ENCODE results near the gene PPP1R17.

DNA sequence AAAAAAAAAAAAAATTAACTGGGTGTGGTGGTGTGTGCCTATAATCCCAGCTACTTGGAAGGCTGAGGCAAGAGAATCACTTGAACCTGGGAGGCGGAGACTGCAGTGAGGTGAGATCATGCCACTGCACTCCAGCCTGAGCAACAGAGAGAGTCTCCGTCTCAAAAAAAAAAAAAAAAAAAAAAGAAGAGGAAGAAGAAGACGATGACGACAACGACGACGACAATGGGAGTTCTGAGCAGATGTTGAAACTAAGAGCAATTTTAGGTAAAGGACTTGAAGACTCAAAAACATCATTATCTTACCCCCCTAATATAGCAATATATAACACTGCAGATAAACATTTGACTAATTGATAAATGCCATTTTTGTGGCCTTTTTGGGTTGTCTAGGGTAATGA lies 39.5 kb upstream of the PPP1R17 start:
- TF ChIP-seq EZH2 (IDR thresholded peaks at IDR 0.05; ENCODE audit: insufficient read depth, poor library complexity, severe bottlenecking) (no peak), EZH2phosphoT487 (IDR thresholded peaks at IDR 0.05; ENCODE audit: insufficient read depth, low read depth) (no peak)
